ENCODE results near the gene IBSP.

The IBSP gene

DNA sequence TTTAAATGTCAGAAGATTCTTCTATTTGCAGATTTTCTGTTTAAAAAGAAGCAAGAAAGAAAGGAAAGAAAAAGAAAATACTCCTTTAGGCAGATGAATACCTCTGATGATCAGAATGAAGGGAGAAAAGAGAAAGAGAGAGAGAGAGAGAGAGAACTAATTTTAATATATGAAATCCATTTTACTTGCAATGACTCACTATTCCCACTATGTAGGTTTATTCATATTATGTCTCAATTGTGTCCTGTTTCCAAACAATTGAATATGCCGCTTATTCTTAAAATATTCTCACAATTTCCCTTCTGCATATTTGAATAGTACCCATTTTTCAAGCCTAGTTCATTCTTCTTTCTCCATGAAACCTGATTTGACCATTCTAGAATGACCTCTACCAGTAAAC lies 45.1 kb downstream of the IBSP start:
- Histone ChIP-seq H3K9me2 (replicated peaks; ENCODE audit: low read depth, low read length) (no peaks in the 10 kb centered on the region), H3K4me2 (ENCODE audit: low read depth, low read length, poor library complexity, severe bottlenecking) (no peak overlapping the region), H2AFZ (ENCODE audit: low read length) (no peak overlapping the region), H3F3A (ENCODE audit: low read depth) (no peaks in the 10 kb centered on the region), H4K20me1 (ENCODE audit: insufficient read depth, low read length, poor library complexity, severe bottlenecking) (no peaks in the 10 kb centered on the region), H3K27me3 (ENCODE audit: insufficient read depth, low read length, poor library complexity, severe bottlenecking) (no peaks in the 10 kb centered on the region), H3K9me3 (ENCODE audit: insufficient read depth, low read depth, low read length) (no peaks in the 10 kb centered on the region), H3K9ac (ENCODE audit: low read depth, low read length, poor library complexity, severe bottlenecking) (no peak overlapping the region), H3K4me1 (ENCODE audit: insufficient read depth, low read length, poor library complexity, severe bottlenecking) (peaks cover 7% of the 10 kb centered on the region), H3K79me2 (ENCODE audit: insufficient read depth, low read length) (no peaks in the 10 kb centered on the region), H3K36me3 (ENCODE audit: insufficient read depth, low read length) (no peaks in the 10 kb centered on the region), H3K4me3 (ENCODE audit: low read length, poor library complexity, severe bottlenecking) (no peak overlapping the region)
- no peak for TF ChIP-seq CTCF (conservative IDR thresholded peaks at IDR 0.05; ENCODE audit: low read length)
- TF ChIP-seq EZH2phosphoT487 (IDR thresholded peaks at IDR 0.05; ENCODE audit: borderline replicate concordance) = no peak

GRCh38 chr4:87846226-87846625 lies 46.9 kb downstream of the IBSP start:
- H3K9ac ChIP-seq (ENCODE audit: low read depth, low read length, poor library complexity, severe bottlenecking) = no peak overlapping the region
- H3K4me3 ChIP-seq (ENCODE audit: low read length, poor library complexity, severe bottlenecking) = no peak overlapping the region
- no peak overlapping the region for H2AFZ ChIP-seq (ENCODE audit: low read length)
- no peaks in the 10 kb centered on the region for H3K9me3 ChIP-seq (ENCODE audit: insufficient read depth, low read depth, low read length)
- TF ChIP-seq EZH2phosphoT487 (IDR thresholded peaks at IDR 0.05; ENCODE audit: borderline replicate concordance) (no peak), CTCF (conservative IDR thresholded peaks at IDR 0.05; ENCODE audit: low read length) (no peak)
- no peaks in the 10 kb centered on the region for H3K9me2 ChIP-seq (replicated peaks; ENCODE audit: low read depth, low read length)
- no peaks in the 10 kb centered on the region for H3K27me3 ChIP-seq (ENCODE audit: insufficient read depth, low read length, poor library complexity, severe bottlenecking)
- H3K36me3 ChIP-seq (ENCODE audit: insufficient read depth, low read length) = no peaks in the 10 kb centered on the region
- H4K20me1 ChIP-seq (ENCODE audit: insufficient read depth, low read length, poor library complexity, severe bottlenecking) = no peaks in the 10 kb centered on the region
- H3K4me1 ChIP-seq (ENCODE audit: insufficient read depth, low read length, poor library complexity, severe bottlenecking) = peaks cover 14% of the 10 kb centered on the region
- no peak overlapping the region for H3K4me2 ChIP-seq (ENCODE audit: low read depth, low read length, poor library complexity, severe bottlenecking)
- no peaks in the 10 kb centered on the region; the same call in 1 of the 2 replicates for H3F3A ChIP-seq (ENCODE audit: low read depth)
- H3K79me2 ChIP-seq (ENCODE audit: insufficient read depth, low read length) = no peaks in the 10 kb centered on the region

DNA sequence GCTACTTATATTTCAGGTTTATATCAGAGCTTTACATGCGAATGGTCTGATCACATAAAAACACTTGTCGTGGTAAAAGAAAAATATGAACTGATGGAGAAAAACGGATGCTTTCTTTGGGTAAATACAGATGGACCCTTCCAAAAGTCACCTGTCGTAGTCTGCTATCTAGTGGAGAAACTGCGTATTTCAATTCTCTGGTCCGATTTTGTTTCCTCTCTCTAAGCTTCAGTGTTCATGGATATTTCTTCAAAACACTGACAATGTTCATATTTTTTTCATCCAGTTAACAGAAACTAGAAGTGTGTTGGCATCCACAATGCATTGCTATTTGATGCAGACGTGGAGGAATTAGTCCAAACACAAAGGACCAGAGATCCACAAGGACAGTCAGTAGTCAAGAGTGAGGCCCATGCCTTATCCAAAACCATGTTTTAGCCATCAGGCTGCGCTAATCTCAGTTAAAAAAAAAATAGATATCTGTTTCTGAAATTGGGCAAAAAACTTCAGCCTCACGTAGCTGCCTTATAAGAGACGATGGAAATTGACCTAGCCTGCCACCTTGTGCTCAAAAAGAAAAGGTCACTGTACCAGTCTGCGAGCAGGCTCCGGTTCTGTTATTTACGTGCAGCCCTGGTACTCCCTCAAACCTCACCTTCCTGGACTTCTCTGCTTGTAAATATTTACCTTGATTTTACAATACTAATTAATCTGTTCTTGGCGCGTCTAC lies 49.4 kb downstream of the IBSP start:
- Histone ChIP-seq H2AFZ (ENCODE audit: low read length) (peak overlapping the region; percentile 85), H3K9me2 (replicated peaks; ENCODE audit: low read depth, low read length) (no peaks in the 10 kb centered on the region), H3K27me3 (ENCODE audit: insufficient read depth, low read length, poor library complexity, severe bottlenecking) (no peaks in the 10 kb centered on the region), H3K4me2 (ENCODE audit: low read depth, low read length, poor library complexity, severe bottlenecking) (peak overlapping the region; percentile 84), H3K4me1 (ENCODE audit: insufficient read depth, low read length, poor library complexity, severe bottlenecking) (peaks cover 14% of the 10 kb centered on the region), H3K9me3 (ENCODE audit: insufficient read depth, low read depth, low read length) (no peaks in the 10 kb centered on the region), H3K4me3 (ENCODE audit: low read length, poor library complexity, severe bottlenecking) (peak overlapping the region; percentile 71), H4K20me1 (ENCODE audit: insufficient read depth, low read length, poor library complexity, severe bottlenecking) (no peaks in the 10 kb centered on the region), H3F3A (ENCODE audit: low read depth) (no peaks in the 10 kb centered on the region; the same call in 1 of the 2 replicates), H3K36me3 (ENCODE audit: insufficient read depth, low read length) (no peaks in the 10 kb centered on the region), H3K79me2 (ENCODE audit: insufficient read depth, low read length) (no peaks in the 10 kb centered on the region), H3K9ac (ENCODE audit: low read depth, low read length, poor library complexity, severe bottlenecking) (peak overlapping the region; percentile 31)
- TF ChIP-seq CTCF (conservative IDR thresholded peaks at IDR 0.05; ENCODE audit: low read length) (peak; percentile 72), EZH2phosphoT487 (IDR thresholded peaks at IDR 0.05; ENCODE audit: borderline replicate concordance) (no peak)
